ENCODE data around the gene KLB. TPM values are rescaled to one million over a fixed set of nuclear protein-coding genes. Genes with fewer than 3 reads are reported as not detected.
"Not testable (repeated sequence)": the region's sequence is repeated elsewhere in the genome, so short reads cannot be mapped to it uniquely, and the experiment has no call there.

KLB gene
- 0.08 TPM for total RNA-seq

DNA sequence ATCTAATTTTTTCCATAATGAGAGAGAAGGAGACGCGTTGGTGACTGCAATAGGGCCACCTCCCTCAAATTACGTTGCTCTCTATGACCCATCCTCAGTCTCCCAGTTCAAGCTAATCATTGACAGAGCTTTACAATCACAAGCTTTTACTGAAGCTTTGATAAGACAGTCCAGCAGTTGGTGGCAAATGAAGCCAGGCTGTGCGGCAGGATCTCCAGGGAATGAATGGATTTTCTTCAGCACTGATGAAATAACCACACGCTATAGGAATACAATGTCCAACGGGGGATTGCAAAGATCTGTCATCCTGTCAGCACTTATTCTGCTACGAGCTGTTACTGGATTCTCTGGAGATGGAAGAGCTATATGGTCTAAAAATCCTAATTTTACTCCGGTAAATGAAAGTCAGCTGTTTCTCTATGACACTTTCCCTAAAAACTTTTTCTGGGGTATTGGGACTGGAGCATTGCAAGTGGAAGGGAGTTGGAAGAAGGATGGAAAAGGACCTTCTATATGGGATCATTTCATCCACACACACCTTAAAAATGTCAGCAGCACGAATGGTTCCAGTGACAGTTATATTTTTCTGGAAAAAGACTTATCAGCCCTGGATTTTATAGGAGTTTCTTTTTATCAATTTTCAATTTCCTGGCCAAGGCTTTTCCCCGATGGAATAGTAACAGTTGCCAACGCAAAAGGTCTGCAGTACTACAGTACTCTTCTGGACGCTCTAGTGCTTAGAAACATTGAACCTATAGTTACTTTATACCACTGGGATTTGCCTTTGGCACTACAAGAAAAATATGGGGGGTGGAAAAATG is at the start of gene KLB:
Gene KLB, plus strand, starts transcription at position 168 of the 821 bp plus-strand sequence. Its CDS starts 20 bp downstream, at position 188.
- no peak for DNase-seq (ENCODE audit: low spot score)

DNA sequence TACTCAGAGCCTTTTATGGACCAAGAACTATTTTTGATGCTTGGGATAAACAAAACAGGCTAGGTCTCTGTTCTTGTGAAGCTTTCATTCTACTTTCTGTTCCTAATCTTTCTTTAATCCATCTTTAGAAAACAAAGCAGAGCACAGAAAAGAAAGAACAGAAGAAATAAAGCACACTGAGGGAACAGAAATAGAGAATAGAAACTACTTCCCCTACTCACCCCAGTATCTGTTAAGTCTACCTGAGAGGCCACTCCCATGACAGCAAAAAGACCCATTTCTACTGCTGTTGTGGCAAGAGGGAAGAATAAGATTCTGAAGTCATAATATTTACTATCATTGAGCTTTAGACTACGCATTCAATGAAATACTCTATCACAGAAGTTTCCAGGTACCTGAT is 49.7 kb upstream of the KLB start:
- DNase-seq (ENCODE audit: low spot score), result no peak

DNA sequence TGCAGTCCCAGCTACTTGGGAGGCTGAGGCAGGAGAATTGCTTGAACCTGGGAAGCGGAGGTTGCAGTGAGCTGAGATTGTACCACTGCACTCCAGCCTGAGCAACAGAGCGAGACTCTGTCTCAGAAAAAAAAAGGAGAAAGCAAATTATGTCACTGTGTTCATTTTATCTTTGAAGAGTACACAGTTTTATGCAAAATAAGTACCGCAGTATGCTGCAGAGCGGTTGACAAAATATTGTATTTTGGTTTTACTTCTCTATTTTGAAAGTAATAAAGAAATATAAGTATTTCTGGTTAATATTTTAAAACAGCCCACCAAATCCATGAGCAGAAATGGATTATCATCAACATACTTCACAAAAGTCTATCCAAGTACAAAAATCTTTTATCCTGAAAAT is 46.1 kb upstream of the KLB start:
- DNase-seq (ENCODE audit: low spot score), result not testable (repeated sequence)

DNA sequence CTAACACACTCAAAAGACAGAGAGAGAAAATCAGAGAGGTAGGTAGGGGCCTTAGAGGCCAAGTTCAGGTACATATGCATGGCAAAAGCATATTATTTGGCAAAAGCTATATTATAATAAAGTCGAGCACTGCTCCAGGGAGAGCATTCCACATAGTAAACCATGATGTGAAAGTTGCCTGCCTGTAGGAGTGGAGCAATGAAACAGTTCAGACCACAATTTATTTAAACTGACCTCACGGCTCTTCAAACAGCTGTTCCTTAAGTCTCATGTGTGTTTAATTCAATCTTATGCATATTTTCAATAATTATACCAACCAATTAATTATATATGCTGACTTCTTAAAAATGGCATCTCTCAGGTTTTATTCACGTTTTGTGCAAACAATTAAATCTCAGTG is 43.9 kb upstream of the KLB start:
- no peak for DNase-seq (ENCODE audit: low spot score)

DNA sequence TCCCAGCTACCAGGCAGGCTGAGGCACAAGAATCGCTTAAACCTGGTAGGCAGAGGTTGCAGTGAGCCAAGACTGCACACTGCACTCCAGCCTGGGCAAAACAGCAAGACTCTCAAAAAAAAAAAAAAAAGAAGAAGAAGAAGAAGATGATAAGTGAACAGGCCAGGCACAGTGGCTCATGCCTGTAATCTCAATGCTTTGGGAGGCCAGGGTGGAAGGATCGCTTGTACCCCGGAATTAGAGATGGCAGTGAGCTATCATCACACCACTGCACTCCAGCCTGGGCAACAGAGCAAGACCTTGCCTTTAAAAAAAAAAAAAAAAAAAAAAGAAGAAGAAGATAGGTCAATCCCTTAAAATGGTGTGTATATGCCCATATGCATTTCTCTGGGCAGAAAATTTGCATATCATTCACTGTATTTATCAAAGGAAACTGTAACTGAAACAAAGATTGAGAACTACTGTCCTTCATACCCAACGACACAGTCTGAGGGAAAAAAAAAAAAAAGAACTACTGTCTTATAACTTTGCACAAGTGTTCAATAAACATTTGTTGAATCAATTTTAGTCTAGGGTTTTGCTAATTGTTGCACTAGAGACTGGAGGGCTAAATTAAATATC is 42.8 kb upstream of the KLB start:
- DNase-seq (ENCODE audit: low spot score), result no peak

DNA sequence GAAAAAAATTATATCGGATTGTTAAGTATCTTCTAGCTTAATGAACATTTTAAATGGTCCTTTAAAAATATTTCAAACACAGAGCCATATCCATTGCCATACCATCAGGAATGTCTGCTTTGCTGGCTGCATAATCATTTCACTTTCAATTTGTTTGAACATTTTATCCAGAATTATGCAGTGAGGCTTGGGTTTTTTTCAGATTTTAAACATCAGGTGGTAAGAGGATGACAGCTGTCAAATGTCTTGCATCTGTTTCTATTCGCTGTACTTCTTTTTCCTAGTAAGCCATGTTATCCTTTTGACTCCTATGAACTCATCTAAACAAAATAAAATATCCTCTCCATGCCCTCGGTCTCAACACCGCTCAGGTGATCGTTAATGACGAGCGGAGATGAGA is 41.4 kb upstream of the KLB start:
- no peak for DNase-seq (ENCODE audit: low spot score)

DNA sequence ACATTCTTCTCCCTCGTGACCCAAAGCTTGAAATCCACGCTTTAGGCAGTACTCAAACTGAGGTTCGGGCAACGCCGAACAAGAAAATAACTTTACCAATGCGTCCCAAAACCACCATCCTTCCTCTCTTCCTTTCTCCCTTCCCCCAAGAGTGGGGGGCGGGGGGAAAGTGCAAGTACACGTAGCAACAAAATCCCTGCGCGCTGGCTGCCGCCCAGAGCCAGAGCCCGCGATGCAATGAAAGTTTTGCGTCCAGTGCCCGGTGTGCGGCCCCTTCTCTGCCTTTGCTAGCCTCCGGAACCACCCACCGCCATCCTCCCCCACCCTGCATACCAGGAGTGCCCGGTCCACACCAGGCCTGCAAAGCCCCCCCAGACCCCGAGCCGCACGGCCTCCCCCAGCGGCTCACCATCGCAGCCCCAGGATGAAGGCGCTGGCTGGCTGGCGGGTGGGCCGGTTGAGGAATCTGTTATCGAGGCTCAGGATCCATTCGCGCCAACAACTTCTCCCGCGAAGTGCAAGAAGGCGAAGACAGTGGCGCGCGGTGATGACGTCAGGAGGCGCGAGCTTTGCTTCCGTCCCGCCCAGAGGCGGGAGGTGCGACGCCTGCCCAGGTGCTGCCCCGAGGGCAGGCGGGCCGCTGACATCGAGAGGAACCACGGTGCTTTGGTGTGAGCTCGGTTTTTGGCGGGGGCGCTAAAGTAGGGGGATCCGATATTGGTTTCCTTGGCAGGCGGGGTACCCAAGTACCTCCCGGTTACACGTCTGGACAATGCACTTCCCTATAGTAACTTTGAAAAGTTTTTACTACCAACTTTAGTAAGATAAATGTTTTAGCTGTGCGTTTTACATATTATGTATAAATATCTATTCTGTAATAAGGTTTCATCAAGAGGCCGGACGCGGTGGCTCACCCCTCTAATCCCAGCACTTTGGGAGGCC is 40.6 kb upstream of the KLB start, which contains the start of gene RFC1:
Gene RFC1, minus strand, starts transcription at position 533 of the 942 bp plus-strand sequence. Its CDS starts 121 bp downstream, at position 412.
- DNase-seq (ENCODE audit: low spot score), result peak; percentile 94

DNA sequence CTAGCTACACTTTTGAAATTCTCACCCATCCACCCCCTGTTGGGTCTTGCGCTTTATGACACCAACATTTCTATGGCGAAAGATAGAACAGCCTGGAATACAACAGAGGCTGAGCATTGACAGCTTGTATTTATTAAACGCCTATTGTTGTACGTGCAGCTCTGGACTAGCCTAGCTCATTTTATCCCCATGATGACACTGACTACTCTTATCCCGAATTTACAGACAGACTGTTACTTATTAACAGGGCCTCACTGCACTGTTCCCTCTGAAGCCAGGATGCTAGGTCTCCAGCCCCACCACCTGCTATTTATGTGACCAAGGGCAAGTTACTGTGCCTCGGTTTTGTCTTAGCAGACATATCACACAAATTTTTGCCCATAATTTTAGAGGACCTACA is 39.6 kb upstream of the KLB start:
- DNase-seq (ENCODE audit: low spot score), result no peak

DNA sequence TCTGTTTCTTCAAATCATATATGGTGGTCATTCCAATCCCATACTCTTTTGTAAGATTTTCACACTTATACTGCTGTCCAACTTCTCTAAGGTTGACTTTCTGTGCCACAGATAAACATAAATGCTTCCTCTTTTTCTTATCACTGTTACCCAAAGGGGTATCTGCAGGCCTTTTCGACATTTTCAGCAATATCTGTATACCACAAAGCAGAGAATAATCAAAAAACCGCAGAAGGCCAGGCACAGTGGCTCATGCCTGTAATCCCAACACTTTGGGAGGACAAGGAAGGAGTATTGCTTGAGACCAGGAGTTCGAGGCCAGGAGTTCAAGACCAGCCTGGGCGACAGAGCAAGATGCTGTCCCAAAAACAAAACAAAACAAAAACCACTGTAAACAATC is 37.4 kb upstream of the KLB start:
- DNase-seq (ENCODE audit: low spot score), result no peak

DNA sequence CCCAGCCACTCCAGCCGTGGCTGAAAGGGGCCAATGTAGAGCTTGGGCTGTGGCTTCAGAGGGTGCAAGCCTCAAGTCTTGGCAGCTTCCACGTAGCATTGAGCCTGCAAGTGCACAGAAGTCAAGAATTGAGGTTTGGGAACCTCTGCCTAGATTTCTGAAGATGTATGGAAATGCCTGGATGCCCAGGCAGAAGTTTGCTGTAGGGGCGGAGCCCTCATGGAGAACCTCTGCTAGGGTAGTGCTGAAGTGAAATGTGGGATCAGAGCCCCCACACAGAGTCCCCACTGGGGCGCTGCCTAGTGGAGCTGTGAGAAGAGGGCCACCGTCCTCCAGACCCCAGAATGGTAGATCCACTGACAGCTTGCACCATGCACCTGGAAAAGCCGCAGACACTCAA is 35.5 kb upstream of the KLB start:
- DNase-seq (ENCODE audit: low spot score), result not testable (repeated sequence)

DNA sequence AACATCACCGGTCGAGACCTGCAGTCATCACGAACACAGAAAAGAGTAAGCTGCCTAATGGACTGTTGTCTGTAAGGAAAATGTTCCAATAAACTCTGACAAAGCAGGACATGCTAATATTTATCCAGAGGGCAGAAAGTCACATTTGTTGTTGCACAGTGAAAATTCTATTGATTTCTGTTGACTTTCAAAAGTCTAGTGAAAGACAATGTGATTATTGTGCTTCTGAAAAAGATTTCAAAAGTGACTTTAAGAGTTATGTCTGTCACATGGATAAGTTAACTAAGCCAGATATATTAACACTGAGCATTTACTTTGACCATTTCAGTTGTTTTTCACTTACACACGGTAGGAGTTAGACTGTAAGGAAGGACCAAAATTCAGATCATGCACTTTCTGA is 31.3 kb upstream of the KLB start:
- DNase-seq (ENCODE audit: low spot score), result no peak

DNA sequence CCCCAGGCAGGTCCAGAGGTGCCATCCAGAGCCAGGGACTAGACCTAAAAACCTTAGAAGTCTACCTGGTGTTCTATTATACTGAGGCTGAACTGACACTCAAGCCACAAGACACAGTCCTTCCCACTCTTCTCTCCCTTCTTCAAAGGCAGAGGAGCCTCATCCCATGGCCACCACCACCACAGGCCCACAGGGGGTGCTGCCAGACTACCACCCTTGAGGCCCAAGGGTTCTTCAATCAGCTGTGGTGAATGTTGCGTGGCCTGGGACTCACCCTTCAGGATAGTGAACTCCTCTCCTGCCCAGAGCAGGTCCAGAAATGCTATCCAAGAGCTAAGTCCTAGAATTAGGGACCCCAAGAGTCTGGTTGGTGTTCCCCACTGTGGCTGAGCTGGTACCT is 23.0 kb upstream of the KLB start:
- no peak for DNase-seq (ENCODE audit: low spot score)

DNA sequence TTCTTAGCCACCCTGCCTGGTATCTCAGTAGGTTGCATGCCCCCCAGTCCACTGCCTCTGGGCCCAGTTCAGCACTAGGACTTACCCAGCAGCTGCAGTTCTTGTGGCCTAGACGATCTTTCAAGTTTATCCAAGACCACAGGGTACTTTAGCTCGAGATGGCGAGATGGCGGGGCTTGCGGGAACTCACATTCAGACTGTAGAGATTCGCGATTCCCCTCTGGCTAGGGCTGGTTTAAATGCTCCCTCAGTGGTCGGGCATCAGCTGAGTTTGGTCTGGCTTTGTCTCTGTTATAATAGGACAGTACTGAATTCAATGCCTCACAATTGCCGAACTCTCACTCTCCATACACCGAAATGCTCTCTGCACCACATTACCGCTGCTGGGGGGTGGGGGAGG is 22.2 kb upstream of the KLB start:
- DNase-seq (ENCODE audit: low spot score), result no peak

DNA sequence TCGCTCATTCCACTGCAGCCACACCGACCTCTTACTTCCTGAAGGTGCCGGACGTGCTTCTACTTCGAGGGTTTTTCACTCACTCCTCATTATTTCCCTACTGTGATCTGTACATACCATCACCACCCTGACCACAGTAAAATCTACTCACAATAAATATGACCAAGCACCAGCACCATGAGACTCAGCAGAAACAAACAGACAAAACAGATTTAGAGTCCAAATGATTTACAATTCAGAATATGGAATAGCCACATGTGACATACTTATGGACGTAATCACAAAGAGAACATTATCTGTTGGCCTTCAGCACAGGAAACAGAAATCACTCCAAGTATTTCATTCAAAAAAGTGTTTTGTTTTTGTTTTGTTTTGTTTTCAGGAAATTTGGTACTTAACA is 16.1 kb upstream of the KLB start:
- DNase-seq (ENCODE audit: low spot score), result no peak

DNA sequence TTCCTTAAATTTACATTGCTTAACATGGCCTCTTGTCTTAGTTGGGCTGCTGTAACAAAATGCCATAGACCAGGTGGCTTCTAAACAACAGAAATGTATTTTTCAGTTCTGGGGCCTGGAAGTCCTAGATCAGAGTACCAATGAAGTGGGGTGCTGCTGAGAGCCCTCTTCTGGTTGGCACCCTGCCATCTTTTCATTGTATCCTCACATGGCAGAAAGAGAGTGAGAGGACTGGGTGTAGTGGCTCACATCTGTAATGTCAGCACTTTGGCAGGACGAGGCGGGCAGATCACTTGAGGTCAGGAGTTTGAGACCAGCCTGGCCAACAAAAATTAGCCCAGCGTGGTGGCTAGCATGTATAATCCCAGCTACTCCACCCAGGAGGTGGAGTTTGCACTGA is 12.0 kb upstream of the KLB start:
- DNase-seq (ENCODE audit: low spot score), result no peak

DNA sequence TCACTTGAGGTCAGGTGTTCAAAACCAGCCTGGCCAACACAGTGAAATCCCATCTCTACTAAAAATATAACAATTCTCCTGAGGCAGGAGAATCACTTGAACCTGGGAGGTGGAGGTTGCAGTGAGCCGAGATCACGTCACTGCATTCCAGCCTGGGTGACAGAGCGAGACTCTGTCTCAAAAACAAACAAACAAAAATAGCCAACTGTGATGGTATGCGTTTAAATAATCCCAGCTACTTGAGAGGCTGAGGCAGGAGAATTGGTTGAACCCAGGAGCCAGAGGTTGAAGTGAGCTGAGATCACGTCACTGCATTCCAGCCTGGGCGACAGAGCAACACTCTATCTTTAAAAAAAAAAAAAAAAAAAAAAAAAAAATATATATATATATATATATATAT is 5.1 kb upstream of the KLB start:
- DNase-seq (ENCODE audit: low spot score), result not testable (repeated sequence)

DNA sequence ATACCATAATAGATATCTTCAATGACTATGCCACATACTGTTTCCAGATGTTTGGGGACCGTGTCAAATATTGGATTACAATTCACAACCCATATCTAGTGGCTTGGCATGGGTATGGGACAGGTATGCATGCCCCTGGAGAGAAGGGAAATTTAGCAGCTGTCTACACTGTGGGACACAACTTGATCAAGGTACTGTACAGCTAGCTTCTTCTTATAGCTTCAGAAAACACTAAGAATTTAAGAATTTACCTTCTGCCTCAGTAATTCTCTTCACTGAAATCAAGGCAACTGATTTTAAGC is 805 bp downstream of the KLB start:
- peak; percentile 4 for DNase-seq (ENCODE audit: low spot score)

DNA sequence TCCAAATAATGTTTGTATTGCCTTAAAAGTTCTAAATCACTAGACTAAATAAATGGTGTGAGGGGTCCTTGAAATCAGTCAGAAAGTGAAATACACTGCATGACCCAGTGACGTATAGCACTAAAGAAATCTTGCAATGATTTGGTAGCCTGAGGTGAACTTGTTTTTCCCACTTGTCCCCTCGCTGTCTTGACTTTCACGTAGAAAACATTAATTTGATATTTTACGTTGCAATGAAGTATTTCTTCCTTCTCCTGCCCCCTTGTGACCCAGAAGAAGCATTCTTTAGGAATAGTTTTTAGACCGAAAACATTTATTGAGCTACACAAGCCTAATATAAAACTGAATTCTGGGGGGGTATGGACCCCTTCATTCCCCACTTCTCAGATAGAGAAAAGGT is 3.7 kb downstream of the KLB start:
- DNase-seq (ENCODE audit: low spot score), result peak; percentile 2

DNA sequence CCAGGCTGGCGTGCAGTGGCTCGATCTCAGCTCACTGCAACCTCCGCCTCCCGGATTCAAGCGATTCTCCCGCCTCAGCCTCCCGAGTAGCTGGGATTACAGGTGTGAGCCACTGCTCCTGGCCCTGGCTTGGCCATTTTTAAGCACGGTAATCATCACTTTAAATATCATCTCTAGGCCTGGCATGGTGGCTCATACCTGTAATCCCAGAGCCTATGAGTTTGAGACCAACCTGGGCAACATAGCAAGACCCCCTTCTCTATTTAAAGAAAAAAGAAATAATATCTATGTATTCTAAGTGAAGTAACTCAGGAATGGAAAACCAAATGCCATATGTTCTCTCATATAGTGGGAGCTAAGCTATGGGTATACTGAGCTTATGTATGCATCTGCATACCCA is 4.8 kb downstream of the KLB start:
- DNase-seq (ENCODE audit: low spot score), result peak; percentile 5

DNA sequence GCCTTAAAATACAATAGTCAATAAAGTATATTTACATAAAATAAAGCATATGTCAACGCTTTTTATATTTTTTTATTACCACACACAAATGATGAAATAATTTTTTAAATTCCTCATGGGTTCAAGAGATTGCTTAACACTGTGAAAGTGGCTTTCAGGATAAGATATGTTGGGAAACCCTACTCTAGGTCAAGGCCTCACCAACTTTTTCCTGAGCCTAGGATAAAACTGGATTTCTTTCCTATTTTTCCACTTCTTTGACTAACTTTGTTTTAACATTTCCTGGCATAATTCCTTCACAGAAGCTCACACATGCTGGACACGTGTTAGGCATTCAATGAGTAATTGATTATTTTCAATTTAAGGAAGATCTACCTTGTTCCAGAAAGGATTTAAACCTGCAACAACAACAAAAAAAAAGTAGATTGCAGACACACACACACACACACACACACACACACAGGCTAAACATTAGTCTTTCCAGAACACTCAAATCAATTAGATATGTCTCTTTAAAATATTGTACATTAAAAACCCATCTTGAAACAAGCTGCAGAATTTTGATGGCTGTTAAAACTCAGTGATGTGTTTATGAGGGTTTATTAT is 9.1 kb downstream of the KLB start:
- no peak for DNase-seq (ENCODE audit: low spot score)

DNA sequence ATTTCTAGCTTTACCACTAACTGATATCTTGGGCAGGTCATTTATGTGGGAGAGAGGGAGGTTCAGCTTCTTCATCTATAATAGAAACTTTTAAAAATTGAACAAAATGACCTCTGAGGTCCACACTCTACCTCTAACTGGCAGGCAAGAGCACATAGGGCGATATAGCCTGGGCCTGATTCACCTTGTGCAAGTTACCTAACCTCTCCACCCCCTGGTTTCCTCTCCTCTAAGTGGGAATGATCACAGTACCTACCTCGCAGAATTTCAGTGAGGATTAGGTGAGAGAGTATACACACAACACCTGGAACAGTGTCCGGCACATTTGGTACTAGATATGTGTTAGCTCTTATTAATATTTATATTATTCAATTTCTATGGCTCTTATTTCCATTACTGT is 15.5 kb downstream of the KLB start:
- DNase-seq (ENCODE audit: low spot score), result peak; percentile 10

DNA sequence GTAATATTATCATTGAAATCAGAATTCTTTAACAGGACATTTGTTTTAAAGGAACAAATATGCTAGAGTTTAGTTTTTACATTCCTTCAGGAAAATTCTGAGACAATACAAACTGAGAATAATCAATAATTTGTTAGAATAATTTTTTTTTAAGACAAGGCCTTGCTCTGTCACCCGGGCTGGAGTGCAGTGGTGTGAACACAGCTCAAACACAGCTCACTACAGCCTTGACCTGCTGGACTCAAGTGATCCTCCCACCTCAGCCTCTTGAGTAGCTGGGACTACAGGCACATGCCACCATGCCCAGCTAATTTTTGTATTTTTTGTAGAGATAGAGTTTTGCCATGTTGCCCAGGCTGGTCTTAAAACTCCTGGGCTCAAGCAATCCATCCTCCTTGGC is 18.6 kb downstream of the KLB start:
- not testable (repeated sequence) for DNase-seq (ENCODE audit: low spot score)

Measured in ureter (tissue), 1 donor.